ENCODE measurements around the gene ATP8B4.

DNA sequence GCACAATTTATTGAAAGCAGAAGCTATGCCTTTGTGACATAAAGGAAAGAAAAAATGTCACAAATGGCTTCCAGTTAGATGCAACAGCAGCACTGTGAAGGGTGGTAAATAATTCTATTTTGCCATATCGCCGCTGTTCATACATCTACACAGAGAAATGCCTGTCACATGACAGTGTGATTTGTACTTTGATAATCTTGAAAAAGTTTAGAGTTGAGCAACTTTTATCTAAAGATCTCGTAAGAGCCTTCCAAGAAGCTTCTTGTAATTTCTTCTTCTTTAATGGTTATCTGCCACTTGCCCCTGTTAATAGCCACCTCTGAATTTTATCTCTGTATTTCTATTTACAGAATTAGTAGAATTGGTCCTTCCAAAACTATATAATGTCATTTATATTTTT lies 192.3 kb downstream of the ATP8B4 start:
- TF ChIP-seq YY1 (IDR thresholded peaks at IDR 0.05; ENCODE audit: low read depth) = no peak
- TF ChIP-seq, protein P1, sequence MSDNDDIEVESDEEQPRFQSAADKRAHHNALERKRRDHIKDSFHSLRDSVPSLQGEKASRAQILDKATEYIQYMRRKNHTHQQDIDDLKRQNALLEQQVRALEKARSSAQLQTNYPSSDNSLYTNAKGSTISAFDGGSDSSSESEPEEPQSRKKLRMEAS (IDR thresholded peaks at IDR 0.05) = no peak
- TF ChIP-seq TEAD4 (IDR thresholded peaks at IDR 0.05) = no peak
- TF ChIP-seq NFIC (IDR thresholded peaks at IDR 0.05) = no peak
- TF ChIP-seq TAF1 (IDR thresholded peaks at IDR 0.05; ENCODE audit: low read depth) = no peak
- TF ChIP-seq, protein P2, sequence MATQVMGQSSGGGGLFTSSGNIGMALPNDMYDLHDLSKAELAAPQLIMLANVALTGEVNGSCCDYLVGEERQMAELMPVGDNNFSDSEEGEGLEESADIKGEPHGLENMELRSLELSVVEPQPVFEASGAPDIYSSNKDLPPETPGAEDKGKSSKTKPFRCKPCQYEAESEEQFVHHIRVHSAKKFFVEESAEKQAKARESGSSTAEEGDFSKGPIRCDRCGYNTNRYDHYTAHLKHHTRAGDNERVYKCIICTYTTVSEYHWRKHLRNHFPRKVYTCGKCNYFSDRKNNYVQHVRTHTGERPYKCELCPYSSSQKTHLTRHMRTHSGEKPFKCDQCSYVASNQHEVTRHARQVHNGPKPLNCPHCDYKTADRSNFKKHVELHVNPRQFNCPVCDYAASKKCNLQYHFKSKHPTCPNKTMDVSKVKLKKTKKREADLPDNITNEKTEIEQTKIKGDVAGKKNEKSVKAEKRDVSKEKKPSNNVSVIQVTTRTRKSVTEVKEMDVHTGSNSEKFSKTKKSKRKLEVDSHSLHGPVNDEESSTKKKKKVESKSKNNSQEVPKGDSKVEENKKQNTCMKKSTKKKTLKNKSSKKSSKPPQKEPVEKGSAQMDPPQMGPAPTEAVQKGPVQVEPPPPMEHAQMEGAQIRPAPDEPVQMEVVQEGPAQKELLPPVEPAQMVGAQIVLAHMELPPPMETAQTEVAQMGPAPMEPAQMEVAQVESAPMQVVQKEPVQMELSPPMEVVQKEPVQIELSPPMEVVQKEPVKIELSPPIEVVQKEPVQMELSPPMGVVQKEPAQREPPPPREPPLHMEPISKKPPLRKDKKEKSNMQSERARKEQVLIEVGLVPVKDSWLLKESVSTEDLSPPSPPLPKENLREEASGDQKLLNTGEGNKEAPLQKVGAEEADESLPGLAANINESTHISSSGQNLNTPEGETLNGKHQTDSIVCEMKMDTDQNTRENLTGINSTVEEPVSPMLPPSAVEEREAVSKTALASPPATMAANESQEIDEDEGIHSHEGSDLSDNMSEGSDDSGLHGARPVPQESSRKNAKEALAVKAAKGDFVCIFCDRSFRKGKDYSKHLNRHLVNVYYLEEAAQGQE (IDR thresholded peaks at IDR 0.05; ENCODE audit: low read depth) = no peak
- no peak for TF ChIP-seq FOXM1 (IDR thresholded peaks at IDR 0.05; ENCODE audit: borderline replicate concordance, low read depth)
- no peak for TF ChIP-seq EGR1 (IDR thresholded peaks at IDR 0.05)
- no peak for TF ChIP-seq TCF12 (IDR thresholded peaks at IDR 0.05; ENCODE audit: low read depth)
- no peak for TF ChIP-seq RAD21 (IDR thresholded peaks at IDR 0.05; ENCODE audit: low read depth)
- TF ChIP-seq, protein P3, sequence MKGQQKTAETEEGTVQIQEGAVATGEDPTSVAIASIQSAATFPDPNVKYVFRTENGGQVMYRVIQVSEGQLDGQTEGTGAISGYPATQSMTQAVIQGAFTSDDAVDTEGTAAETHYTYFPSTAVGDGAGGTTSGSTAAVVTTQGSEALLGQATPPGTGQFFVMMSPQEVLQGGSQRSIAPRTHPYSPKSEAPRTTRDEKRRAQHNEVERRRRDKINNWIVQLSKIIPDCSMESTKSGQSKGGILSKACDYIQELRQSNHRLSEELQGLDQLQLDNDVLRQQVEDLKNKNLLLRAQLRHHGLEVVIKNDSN (IDR thresholded peaks at IDR 0.05) = no peak

Data from Ishikawa (cell line).